ENCODE results near the gene WNK1. TPM values are rescaled to one million over a fixed set of nuclear protein-coding genes. Genes with fewer than 3 reads are reported as not detected.

WNK1 gene
- total and polyA plus RNA-seq, 2 of the 8 experiments (the other 6 are each of a cell fraction or from before 2014, with no cell fraction given) = 88.2 to 157 TPM

GRCh38 chr12:954741-955140 lies 202.4 kb downstream of the WNK1 start:
- no peak overlapping the region for H2BK20ac ChIP-seq (ENCODE audit: low read length)

More at GRCh38 chr12:954741-955140, 202.4 kb downstream of the WNK1 start:
- Histone ChIP-seq H3K27ac (ENCODE audit: low read depth, low read length) (no peak overlapping the region), H3K27me3 (replicated peaks in 1 of 4; ENCODE audit: control insufficient read depth in 3 of 4, extremely low read depth in 1 of 4, insufficient read depth in 3 of 4, low read length in 3 of 4) (no peaks in the 10 kb centered on the region), H4K91ac (replicated peaks; ENCODE audit: insufficient read length, low read length) (no peak overlapping the region), H3K23ac (ENCODE audit: insufficient read length) (no peak overlapping the region), H4K8ac (ENCODE audit: extremely low read depth, insufficient read depth, low read length) (no peak overlapping the region), H3K18ac (ENCODE audit: extremely low read depth, low read length) (no peak overlapping the region), H3K9ac (replicated peaks in 1 of 4; ENCODE audit: extremely low read depth in 1 of 4, low read depth in 3 of 4, low read length in 3 of 4) (no peak overlapping the region), H3K4me2 (ENCODE audit: insufficient read depth in 1 of 2, low read depth in 2 of 2, low read length in 2 of 2) (no peak overlapping the region), H2BK120ac (replicated peaks; ENCODE audit: low read depth, low read length) (no peak overlapping the region), H3K79me1 (ENCODE audit: low read depth, low read length) (no peaks in the 10 kb centered on the region), H3K23me2 (ENCODE audit: low read depth, low read length) (no peaks in the 10 kb centered on the region), H3K4me3 (ENCODE audit: extremely low read depth in 1 of 4, insufficient read depth in 2 of 4, low read depth in 3 of 4, low read length in 4 of 4) (no peak overlapping the region), H3K79me2 (ENCODE audit: control insufficient read depth in 1 of 2, insufficient read depth in 2 of 2, low read length in 2 of 2) (no peaks in the 10 kb centered on the region), H4K5ac (ENCODE audit: insufficient read length, low read depth, low read length) (no peak overlapping the region), H2AK5ac (ENCODE audit: low read depth, low read length) (no peak overlapping the region), H3K56ac (replicated peaks; ENCODE audit: insufficient read length, low read depth, low read length) (no peak overlapping the region), H2BK15ac (ENCODE audit: low read length) (no peak overlapping the region), H3K4ac (replicated peaks; ENCODE audit: insufficient read length, low read depth, low read length) (no peak overlapping the region), H3K9me3 (ENCODE audit: insufficient read depth in 2 of 2, low read depth in 1 of 2, low read length in 1 of 2) (no peaks in the 10 kb centered on the region), H3K36me3 (ENCODE audit: control insufficient read depth in 2 of 4, insufficient read depth in 4 of 4, low read length in 3 of 4) (no peaks in the 10 kb centered on the region), H3K14ac (ENCODE audit: insufficient read length) (no peak overlapping the region), H2BK12ac (ENCODE audit: low read depth, low read length) (no peak overlapping the region), H4K20me1 (replicated peaks in 1 of 2; ENCODE audit: control insufficient read depth in 1 of 2, insufficient read depth in 2 of 2, low read length in 2 of 2) (no peaks in the 10 kb centered on the region), H2AFZ (ENCODE audit: low read length) (no peak overlapping the region), H2BK5ac (ENCODE audit: low read depth, low read length) (no peak overlapping the region), H3K4me1 (replicated peaks in 1 of 4; ENCODE audit: control insufficient read depth in 3 of 4, insufficient read depth in 4 of 4, low read length in 3 of 4) (no peaks in the 10 kb centered on the region)
- DNase-seq (ENCODE audit: low read depth in 1 of 2, low spot score in 2 of 2) = no peak
- TF ChIP-seq CHD7 (IDR thresholded peaks at IDR 0.05; ENCODE audit: insufficient replicate concordance, low read length) (no peak), SUZ12 (IDR thresholded peaks at IDR 0.05; ENCODE audit: low read length) (no peak)
- ChIA-PET CTCF (ENCODE audit: partially characterized antibody) (no interaction called here), POLR2A (ENCODE audit: partially characterized antibody) (no interaction called here)
- FAIRE-seq = no peak

Data from H1 (cell line).